ENCODE results near the gene ZRANB1.

Gene ZRANB1

DNA sequence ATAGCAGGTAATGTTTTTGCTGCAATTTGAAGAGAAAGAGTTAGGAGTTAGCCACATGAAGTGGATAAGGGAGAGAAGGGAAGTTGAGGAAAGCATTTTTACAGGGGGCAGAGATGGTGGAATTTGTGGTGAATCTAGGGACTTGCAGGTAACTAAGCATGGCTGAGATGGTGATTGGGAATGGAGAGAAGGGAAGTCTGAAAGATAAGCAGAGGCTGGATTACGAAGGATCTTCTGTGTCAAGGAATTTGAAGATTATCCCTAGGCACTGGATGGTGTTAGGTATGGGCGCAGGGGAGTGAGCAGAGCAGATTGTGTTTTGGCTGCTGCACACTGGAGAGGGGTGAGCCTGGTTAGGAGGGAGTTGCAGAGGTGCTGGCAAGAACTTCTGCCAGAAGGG is 25.3 kb downstream of the ZRANB1 start:
- no peak overlapping the region for H3K4me3 ChIP-seq (ENCODE audit: low read depth in 1 of 2, low read length in 2 of 2)
- H3K36me3 ChIP-seq (ENCODE audit: insufficient read depth, low read length) = peaks cover 21% of the 10 kb centered on the region
- H3K27ac ChIP-seq (ENCODE audit: low read depth, low read length) = no peak overlapping the region
- no peaks in the 10 kb centered on the region for H3K9me3 ChIP-seq (ENCODE audit: low read length)
- no peaks in the 10 kb centered on the region for H3K27me3 ChIP-seq (ENCODE audit: control insufficient read depth in 1 of 2, insufficient read depth in 2 of 2, low read length in 2 of 2)
- H3K9ac ChIP-seq (ENCODE audit: low read length) = no peak overlapping the region
- peaks cover 18% of the 10 kb centered on the region for H3K4me1 ChIP-seq (ENCODE audit: insufficient read depth, low read length)

DNA sequence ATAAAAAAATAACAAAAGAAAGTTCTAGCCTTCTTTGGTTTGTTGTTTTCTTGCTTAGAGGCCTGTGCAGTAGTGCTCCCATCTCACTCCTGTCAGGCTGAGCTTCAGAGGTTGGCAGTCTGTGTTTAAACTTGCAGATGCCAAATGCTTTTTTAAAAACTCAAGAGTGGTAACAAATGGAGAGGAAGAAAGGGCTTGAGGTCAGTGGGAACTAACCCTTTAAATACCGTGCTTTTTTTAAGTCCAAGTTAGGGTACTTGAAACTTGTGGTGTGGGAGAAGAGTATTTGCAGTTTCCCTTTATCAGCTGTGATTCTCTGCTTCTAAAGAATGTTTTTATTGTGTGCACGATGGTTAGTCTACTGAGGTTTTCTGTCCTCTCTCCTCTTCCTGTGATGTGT is 29.4 kb downstream of the ZRANB1 start:
- Histone ChIP-seq H3K4me3 (ENCODE audit: low read depth in 1 of 2, low read length in 2 of 2) (no peak overlapping the region), H3K9me3 (ENCODE audit: low read length) (no peaks in the 10 kb centered on the region), H3K4me1 (ENCODE audit: insufficient read depth, low read length) (peaks cover 17% of the 10 kb centered on the region), H3K27me3 (ENCODE audit: control insufficient read depth in 1 of 2, insufficient read depth in 2 of 2, low read length in 2 of 2) (no peaks in the 10 kb centered on the region), H3K36me3 (ENCODE audit: insufficient read depth, low read length) (peaks cover 27% of the 10 kb centered on the region), H3K27ac (ENCODE audit: low read depth, low read length) (no peak overlapping the region), H3K9ac (ENCODE audit: low read length) (no peak overlapping the region)

DNA sequence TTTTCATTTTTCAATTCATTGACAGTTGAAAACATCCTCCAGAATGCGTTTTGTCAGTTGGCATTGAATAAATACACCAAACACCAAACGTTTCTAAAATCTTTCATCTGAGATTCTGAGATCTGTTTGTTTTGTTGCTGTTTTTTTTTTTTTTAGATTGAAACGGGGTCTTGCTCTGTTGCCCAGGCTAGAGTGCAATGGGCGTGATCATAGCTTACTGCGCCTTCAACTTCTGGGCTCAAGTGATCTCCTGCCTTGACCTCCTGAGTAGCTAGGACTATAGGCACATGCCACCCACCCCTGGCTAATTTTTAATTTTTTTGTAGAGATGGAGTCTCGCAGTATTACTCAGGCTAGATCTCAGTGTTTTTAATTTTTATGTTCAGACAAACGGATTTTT is 30.7 kb downstream of the ZRANB1 start:
- no peaks in the 10 kb centered on the region for H3K9me3 ChIP-seq (ENCODE audit: low read length)
- H3K9ac ChIP-seq (ENCODE audit: low read length) = no peak overlapping the region
- no peak overlapping the region for H3K27ac ChIP-seq (ENCODE audit: low read depth, low read length)
- H3K4me3 ChIP-seq (ENCODE audit: low read depth in 1 of 2, low read length in 2 of 2) = no peak overlapping the region
- no peaks in the 10 kb centered on the region for H3K27me3 ChIP-seq (ENCODE audit: control insufficient read depth in 1 of 2, insufficient read depth in 2 of 2, low read length in 2 of 2)
- peaks cover 17% of the 10 kb centered on the region for H3K4me1 ChIP-seq (ENCODE audit: insufficient read depth, low read length)
- peaks cover 13% of the 10 kb centered on the region for H3K36me3 ChIP-seq (ENCODE audit: insufficient read depth, low read length)

DNA sequence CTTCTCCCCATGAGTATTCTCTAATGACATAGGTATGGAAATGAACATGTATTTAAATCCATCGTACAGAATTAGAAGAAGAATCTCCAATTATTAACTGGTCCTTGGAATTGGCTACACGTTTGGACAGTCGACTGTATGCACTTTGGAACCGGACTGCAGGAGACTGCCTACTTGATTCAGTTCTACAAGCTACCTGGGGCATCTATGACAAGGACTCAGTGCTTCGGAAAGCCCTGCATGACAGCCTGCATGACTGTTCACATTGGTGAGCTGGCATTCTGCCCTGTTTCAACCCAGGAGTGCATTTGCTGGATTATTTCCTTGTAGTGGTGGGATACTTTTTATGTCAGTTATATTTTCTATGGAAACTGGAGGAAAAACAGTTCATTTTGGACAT is 32.2 kb downstream of the ZRANB1 start:
- Histone ChIP-seq H3K27me3 (ENCODE audit: control insufficient read depth in 1 of 2, insufficient read depth in 2 of 2, low read length in 2 of 2) (no peaks in the 10 kb centered on the region), H3K4me1 (ENCODE audit: insufficient read depth, low read length) (peaks cover 25% of the 10 kb centered on the region), H3K36me3 (ENCODE audit: insufficient read depth, low read length) (peaks cover 10% of the 10 kb centered on the region), H3K9me3 (ENCODE audit: low read length) (no peaks in the 10 kb centered on the region), H3K4me3 (ENCODE audit: low read depth in 1 of 2, low read length in 2 of 2) (no peak overlapping the region), H3K9ac (ENCODE audit: low read length) (no peak overlapping the region), H3K27ac (ENCODE audit: low read depth, low read length) (no peak overlapping the region)

DNA sequence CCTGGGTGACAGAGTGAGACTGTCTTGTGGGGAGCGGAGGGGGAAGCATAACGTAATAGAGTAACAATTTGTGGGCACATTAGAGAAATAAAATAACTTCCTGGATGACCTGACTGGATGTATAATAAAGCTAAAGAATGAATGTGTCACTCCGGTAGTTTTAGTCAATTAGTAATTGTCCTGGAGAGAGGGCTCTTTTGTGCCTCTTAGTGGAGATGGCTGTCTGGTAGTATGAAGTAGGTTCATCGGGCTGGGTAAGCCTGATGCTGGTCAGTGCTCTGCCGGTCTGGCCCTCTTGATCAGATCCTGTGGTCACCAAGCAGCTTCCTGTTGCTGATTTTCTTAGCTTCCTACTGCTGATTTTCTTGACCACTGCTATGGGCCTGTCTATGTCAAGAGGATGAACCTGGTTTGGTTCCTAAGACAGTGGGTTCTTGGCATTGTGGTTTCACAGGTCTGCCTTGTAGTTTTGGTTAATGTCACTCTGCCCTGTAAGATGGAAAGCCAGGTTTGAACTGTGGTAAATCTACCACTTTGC is 34.1 kb downstream of the ZRANB1 start:
- H3K4me3 ChIP-seq (ENCODE audit: low read depth in 1 of 2, low read length in 2 of 2) = no peak overlapping the region
- H3K27ac ChIP-seq (ENCODE audit: low read depth, low read length) = no peak overlapping the region
- no peaks in the 10 kb centered on the region for H3K27me3 ChIP-seq (ENCODE audit: control insufficient read depth in 1 of 2, insufficient read depth in 2 of 2, low read length in 2 of 2)
- H3K9me3 ChIP-seq (ENCODE audit: low read length) = no peaks in the 10 kb centered on the region
- H3K36me3 ChIP-seq (ENCODE audit: insufficient read depth, low read length) = peaks cover 10% of the 10 kb centered on the region
- no peak overlapping the region for H3K9ac ChIP-seq (ENCODE audit: low read length)
- H3K4me1 ChIP-seq (ENCODE audit: insufficient read depth, low read length) = peaks cover 16% of the 10 kb centered on the region

DNA sequence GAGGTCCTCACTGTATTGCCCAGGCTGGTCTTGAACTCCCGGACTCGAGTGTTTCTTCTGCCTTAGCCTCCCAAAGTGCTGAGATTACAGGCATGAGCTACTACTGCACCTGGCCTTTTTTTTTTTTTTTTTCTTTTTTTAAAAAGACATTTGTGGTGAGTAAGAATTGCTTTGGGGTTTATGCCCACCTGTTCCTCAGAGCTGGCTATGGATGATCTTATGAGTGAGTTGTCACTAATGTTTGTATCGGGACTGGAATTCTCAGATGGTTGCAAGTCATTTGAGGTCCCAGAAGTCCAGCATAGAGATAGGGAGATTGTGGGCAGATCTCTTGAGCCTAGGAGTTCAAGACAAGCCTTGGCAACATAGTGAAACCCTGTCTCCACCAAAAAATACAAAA is 35.2 kb downstream of the ZRANB1 start:
- H3K27me3 ChIP-seq (ENCODE audit: control insufficient read depth in 1 of 2, insufficient read depth in 2 of 2, low read length in 2 of 2) = no peaks in the 10 kb centered on the region
- H3K4me1 ChIP-seq (ENCODE audit: insufficient read depth, low read length) = peaks cover 7% of the 10 kb centered on the region
- no peak overlapping the region for H3K27ac ChIP-seq (ENCODE audit: low read depth, low read length)
- no peaks in the 10 kb centered on the region for H3K9me3 ChIP-seq (ENCODE audit: low read length)
- H3K4me3 ChIP-seq (ENCODE audit: low read depth in 1 of 2, low read length in 2 of 2) = no peak overlapping the region
- H3K9ac ChIP-seq (ENCODE audit: low read length) = no peak overlapping the region
- peaks cover 16% of the 10 kb centered on the region for H3K36me3 ChIP-seq (ENCODE audit: insufficient read depth, low read length)

DNA sequence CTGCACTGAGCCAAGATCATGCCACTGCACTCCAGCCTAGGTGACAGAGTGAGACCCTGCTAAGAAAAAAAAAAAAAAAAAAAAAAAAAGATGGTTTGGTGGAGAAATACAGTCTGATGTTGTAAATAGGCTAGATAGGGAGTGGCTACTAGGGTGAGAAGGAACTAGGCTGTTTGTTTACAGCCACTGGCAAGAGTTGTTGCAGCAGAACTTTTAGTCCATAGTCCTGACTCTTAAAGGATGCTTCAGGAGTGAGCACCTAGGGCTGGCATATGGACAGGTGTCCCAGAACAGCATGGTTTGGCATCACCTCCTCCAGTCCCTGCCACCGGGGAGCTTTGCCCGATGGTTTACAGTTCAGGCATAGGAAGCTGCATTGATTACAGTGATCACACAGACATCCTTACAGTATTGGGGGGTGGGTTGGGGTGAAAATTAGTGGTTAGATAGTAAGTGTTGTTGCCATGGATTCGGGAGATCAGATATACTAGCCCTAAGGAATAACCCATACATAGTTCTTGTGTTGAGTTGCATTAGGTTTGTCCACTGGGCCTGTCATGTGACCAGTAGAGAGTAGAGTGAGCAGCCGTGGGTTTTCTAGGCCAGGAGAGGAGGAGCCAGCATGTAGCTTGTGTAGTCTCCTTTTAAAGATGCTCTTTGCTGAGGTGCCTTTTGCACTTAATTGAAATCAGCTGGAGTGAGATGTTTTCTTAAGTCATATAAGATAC is 35.9 kb downstream of the ZRANB1 start:
- H3K36me3 ChIP-seq (ENCODE audit: insufficient read depth, low read length) = peaks cover 17% of the 10 kb centered on the region
- no peak overlapping the region for H3K9ac ChIP-seq (ENCODE audit: low read length)
- no peaks in the 10 kb centered on the region for H3K9me3 ChIP-seq (ENCODE audit: low read length)
- no peak overlapping the region for H3K4me3 ChIP-seq (ENCODE audit: low read depth in 1 of 2, low read length in 2 of 2)
- peaks cover 7% of the 10 kb centered on the region for H3K4me1 ChIP-seq (ENCODE audit: insufficient read depth, low read length)
- no peaks in the 10 kb centered on the region for H3K27me3 ChIP-seq (ENCODE audit: control insufficient read depth in 1 of 2, insufficient read depth in 2 of 2, low read length in 2 of 2)
- H3K27ac ChIP-seq (ENCODE audit: low read depth, low read length) = no peak overlapping the region

DNA sequence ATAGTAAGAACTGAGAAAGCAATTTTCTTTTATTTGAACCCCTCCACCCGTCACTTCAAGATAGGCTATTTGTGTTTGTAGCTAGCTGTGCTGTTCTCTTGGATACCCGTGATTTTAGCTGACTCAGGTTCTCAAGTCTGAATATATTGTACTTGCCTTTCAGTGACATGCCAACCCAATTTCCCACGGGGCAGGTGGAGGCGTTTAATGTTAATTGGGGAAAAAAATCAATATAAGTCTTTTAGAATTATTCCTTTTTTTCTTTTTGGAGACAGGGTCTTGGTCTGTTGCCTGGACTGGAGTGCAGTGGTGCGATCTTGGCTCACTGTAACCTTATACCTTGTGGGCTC is 36.4 kb downstream of the ZRANB1 start:
- peaks cover 7% of the 10 kb centered on the region for H3K4me1 ChIP-seq (ENCODE audit: insufficient read depth, low read length)
- peaks cover 21% of the 10 kb centered on the region for H3K36me3 ChIP-seq (ENCODE audit: insufficient read depth, low read length)
- no peak overlapping the region for H3K9ac ChIP-seq (ENCODE audit: low read length)
- H3K9me3 ChIP-seq (ENCODE audit: low read length) = no peaks in the 10 kb centered on the region
- no peaks in the 10 kb centered on the region for H3K27me3 ChIP-seq (ENCODE audit: control insufficient read depth in 1 of 2, insufficient read depth in 2 of 2, low read length in 2 of 2)
- no peak overlapping the region for H3K4me3 ChIP-seq (ENCODE audit: low read depth in 1 of 2, low read length in 2 of 2)
- H3K27ac ChIP-seq (ENCODE audit: low read depth, low read length) = no peak overlapping the region

DNA sequence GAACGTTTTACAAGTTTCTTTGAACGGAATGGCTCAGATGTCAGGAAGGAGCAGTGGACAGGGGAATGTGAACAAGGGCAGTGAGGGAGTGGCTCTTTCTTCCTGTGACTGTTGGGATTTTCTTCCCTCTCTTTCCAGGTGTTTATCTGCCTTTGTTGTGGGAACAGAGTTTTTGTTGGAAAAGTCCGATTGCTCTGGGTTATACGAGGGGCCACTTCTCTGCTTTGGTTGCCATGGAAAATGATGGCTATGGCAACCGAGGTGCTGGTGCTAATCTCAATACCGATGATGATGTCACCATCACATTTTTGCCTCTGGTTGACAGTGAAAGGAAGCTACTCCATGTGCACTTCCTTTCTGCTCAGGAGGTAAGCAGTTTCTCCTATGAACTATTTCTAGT is 41.4 kb downstream of the ZRANB1 start:
- H3K9me3 ChIP-seq (ENCODE audit: low read length) = no peaks in the 10 kb centered on the region
- no peak overlapping the region for H3K9ac ChIP-seq (ENCODE audit: low read length)
- peaks cover under 1% of the 10 kb centered on the region for H3K4me1 ChIP-seq (ENCODE audit: insufficient read depth, low read length)
- no peak overlapping the region for H3K4me3 ChIP-seq (ENCODE audit: low read depth in 1 of 2, low read length in 2 of 2)
- H3K27me3 ChIP-seq (ENCODE audit: control insufficient read depth in 1 of 2, insufficient read depth in 2 of 2, low read length in 2 of 2) = no peaks in the 10 kb centered on the region
- H3K36me3 ChIP-seq (ENCODE audit: insufficient read depth, low read length) = peaks cover 53% of the 10 kb centered on the region
- H3K27ac ChIP-seq (ENCODE audit: low read depth, low read length) = no peak overlapping the region

DNA sequence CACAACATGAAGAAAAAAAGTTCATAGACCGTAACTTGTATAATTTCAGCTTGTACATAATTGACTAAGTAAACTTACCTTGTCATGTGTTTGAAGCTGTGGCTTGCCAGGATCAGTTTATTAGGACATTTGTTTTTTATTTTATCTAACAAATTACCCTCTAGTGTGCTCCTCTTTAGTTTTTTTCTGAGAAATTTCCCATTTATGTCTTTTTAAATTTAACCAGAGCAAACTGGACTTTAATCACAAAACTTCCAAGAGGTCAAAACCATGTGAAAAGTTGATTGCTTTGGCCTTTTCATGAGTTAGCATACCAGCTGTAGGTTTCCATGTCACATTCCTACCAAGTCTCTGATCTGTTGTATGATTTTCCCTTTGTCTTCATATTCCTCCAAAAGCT is 42.5 kb downstream of the ZRANB1 start:
- Histone ChIP-seq H3K27ac (ENCODE audit: low read depth, low read length) (no peak overlapping the region), H3K4me3 (ENCODE audit: low read depth in 1 of 2, low read length in 2 of 2) (no peak overlapping the region), H3K36me3 (ENCODE audit: insufficient read depth, low read length) (peaks cover 53% of the 10 kb centered on the region), H3K9ac (ENCODE audit: low read length) (no peak overlapping the region), H3K4me1 (ENCODE audit: insufficient read depth, low read length) (no peaks in the 10 kb centered on the region), H3K9me3 (ENCODE audit: low read length) (no peaks in the 10 kb centered on the region), H3K27me3 (ENCODE audit: control insufficient read depth in 1 of 2, insufficient read depth in 2 of 2, low read length in 2 of 2) (no peaks in the 10 kb centered on the region)

DNA sequence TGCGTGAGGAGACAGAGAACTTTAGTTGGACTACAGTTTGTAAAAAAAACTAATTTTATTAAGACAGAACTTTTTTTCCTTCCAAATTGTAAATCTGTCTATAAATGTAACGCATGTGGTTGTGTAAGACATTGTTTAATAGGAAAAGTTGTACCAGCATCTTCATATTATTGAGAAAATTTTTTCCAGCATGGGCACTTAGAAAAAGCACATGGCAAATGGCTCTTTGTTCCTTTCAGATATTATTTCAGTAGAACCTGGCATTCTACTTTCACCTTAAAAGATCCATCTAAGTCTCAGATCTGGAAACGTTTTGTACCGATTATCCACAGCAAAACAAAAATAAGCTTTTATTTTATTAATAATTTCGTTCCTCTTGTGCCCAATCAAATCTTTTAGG is 43.2 kb downstream of the ZRANB1 start:
- Histone ChIP-seq H3K9me3 (ENCODE audit: low read length) (no peaks in the 10 kb centered on the region), H3K9ac (ENCODE audit: low read length) (no peak overlapping the region), H3K4me1 (ENCODE audit: insufficient read depth, low read length) (no peaks in the 10 kb centered on the region), H3K36me3 (ENCODE audit: insufficient read depth, low read length) (peaks cover 58% of the 10 kb centered on the region), H3K4me3 (ENCODE audit: low read depth in 1 of 2, low read length in 2 of 2) (no peak overlapping the region), H3K27me3 (ENCODE audit: control insufficient read depth in 1 of 2, insufficient read depth in 2 of 2, low read length in 2 of 2) (no peaks in the 10 kb centered on the region), H3K27ac (ENCODE audit: low read depth, low read length) (no peak overlapping the region)

DNA sequence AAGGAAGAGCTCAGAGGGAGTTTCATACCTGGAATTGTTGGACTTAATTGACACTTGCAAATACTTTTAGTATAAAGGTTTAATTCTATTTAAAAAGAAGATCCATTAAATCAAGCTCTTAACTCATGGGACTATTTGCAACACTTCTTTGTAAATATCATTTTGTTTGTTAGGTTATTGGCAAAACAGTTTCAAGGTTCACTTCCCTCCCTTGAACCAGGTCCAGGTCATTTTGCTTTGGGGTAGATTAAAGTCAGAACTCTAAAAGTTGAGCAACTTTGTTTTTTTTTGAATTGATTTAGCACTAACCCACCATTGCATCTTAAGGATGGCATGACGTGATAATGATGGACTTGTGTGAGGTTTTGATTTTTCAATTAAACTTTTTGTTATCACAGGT is 45.9 kb downstream of the ZRANB1 start:
- Histone ChIP-seq H3K9me3 (ENCODE audit: low read length) (no peaks in the 10 kb centered on the region), H3K27me3 (ENCODE audit: control insufficient read depth in 1 of 2, insufficient read depth in 2 of 2, low read length in 2 of 2) (no peaks in the 10 kb centered on the region), H3K27ac (ENCODE audit: low read depth, low read length) (no peak overlapping the region)

More for the DNA sequence above, 45.9 kb downstream of the ZRANB1 start:
- Histone ChIP-seq H3K9ac (ENCODE audit: low read length) (no peak overlapping the region), H3K4me1 (ENCODE audit: insufficient read depth, low read length) (no peaks in the 10 kb centered on the region), H3K36me3 (ENCODE audit: insufficient read depth, low read length) (peaks cover 74% of the 10 kb centered on the region), H3K4me3 (ENCODE audit: low read depth in 1 of 2, low read length in 2 of 2) (no peak overlapping the region)
